Colonic mucosa (tissue), 4 donors: ENCODE measurements around the gene KRT17. TPM values are rescaled to one million over a fixed set of nuclear protein-coding genes. Genes with fewer than 3 reads are reported as not detected.

Experiments
- DNase-seq: peaks from one replicate; pipeline ENCODE4 v3.0.0-alpha.2; 2020
- H3K27ac ChIP-seq: fragments of 200-600 bp; one replicate; pipeline ENCODE4 v1.8.0; 2021
- H3K27me3 ChIP-seq: fragments of 200-600 bp; one replicate; pipeline ENCODE4 v1.8.0; 2021
- H3K36me3 ChIP-seq: fragments of 200-600 bp; one replicate; pipeline ENCODE4 v1.8.0; 2021
- H3K4me1 ChIP-seq: fragments of 200-600 bp; one replicate; pipeline ENCODE4 v1.8.0; 2021; ENCODE audit warnings: mild to moderate bottlenecking
- H3K4me3 ChIP-seq: fragments of 200-600 bp; one replicate; pipeline ENCODE4 v1.8.0; 2021
- H3K9ac ChIP-seq, 2 donors: one replicate each; pipeline ENCODE4 v1.7.0; 2013; ENCODE audit warnings: control low read depth in 2 of 2, low read depth in 2 of 2, low read length in 2 of 2
- H3K9me3 ChIP-seq: fragments of 200-600 bp; one replicate; pipeline ENCODE4 v1.8.0; 2021
- intact Hi-C: fragments of 100-400 bp; cut with DNase I; formaldehyde crosslinking; loops from one replicate; pipeline ENCODE4 v1.14.1; 2022
- total RNA-seq, 2 donors: library from RNA; stranded (reverse); fragmentation: NEBNext Ultra II Directional in 1 of 2; extraction: Animal tissue kit (Norgen Biotek cat#: 25700) in 1 of 2; gene quantifications; one replicate each; pipeline ENCODE4 v1.2.1, GENCODE V29; 2021
- TF ChIP-seq, protein P1 (sequence below): fragments of 200-600 bp; IDR thresholded peaks from one replicate; pipeline ENCODE4 v1.8.0; 2022; ENCODE audit warnings: antibody characterized with exemption, mild to moderate bottlenecking
- donor health status: healthy.
- donor health status: DM: no; HTN: no; CAD: no.
- donor health status: DM: no; HTN: no; CAD: no.

The KRT17 gene
- total RNA-seq, 2 donors from 2014 or later: 1.2 TPM; not detected in 1

DNA sequence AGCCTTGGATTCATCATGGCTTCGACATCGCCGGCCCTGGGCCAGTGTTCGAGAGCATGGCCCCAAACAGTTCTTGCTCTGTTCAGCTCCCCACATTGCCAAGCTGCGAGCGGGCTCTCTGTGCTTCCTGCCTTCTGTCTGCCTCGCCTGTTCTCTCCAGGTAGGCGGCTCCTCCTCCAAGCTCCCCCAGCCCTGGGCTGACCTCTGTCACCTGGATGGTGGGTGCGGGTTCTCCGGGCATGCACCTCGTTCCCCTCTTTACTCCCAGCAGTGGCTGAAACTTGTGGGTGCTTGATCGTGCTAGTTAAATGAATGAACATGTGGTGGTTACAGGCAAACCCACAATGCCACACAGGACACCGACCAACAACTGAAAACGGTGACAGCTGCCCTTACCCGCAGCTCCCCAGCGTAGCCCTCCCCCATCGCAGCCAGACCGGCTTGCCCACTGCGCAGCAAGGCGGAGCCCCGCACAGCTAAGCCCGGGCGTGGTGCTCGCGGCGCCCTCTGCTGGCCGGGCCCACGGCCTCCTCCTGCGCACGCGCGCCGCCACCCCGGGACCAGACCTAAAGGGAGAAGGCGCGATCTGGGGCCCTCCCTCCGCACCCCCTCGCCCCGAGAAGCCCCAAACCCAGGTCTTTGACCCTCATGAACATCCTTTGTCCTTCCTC lies 41.3 kb upstream of the KRT17 start:
- Histone ChIP-seq H3K4me3 (peak overlapping the region; percentile 41), H3K36me3 (no peaks in the 10 kb centered on the region), H3K27ac (peak overlapping the region; percentile 84), H3K9me3 (no peaks in the 10 kb centered on the region), H3K4me1 (no peaks in the 10 kb centered on the region), H3K9ac (peak overlapping the region; percentile 81 to 91), H3K27me3 (no peaks in the 10 kb centered on the region)
- TF ChIP-seq, protein P1, sequence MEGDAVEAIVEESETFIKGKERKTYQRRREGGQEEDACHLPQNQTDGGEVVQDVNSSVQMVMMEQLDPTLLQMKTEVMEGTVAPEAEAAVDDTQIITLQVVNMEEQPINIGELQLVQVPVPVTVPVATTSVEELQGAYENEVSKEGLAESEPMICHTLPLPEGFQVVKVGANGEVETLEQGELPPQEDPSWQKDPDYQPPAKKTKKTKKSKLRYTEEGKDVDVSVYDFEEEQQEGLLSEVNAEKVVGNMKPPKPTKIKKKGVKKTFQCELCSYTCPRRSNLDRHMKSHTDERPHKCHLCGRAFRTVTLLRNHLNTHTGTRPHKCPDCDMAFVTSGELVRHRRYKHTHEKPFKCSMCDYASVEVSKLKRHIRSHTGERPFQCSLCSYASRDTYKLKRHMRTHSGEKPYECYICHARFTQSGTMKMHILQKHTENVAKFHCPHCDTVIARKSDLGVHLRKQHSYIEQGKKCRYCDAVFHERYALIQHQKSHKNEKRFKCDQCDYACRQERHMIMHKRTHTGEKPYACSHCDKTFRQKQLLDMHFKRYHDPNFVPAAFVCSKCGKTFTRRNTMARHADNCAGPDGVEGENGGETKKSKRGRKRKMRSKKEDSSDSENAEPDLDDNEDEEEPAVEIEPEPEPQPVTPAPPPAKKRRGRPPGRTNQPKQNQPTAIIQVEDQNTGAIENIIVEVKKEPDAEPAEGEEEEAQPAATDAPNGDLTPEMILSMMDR: peak; percentile 97
- intact Hi-C loops: no loop called here
- DNase-seq: peak; percentile 92

- Histone ChIP-seq H3K4me3 (peak overlapping the region; percentile 41), H3K4me1 (no peaks in the 10 kb centered on the region), H3K9ac (peak overlapping the region; percentile 81 to 91), H3K36me3 (no peaks in the 10 kb centered on the region), H3K27me3 (no peaks in the 10 kb centered on the region), H3K27ac (no peak overlapping the region), H3K9me3 (no peaks in the 10 kb centered on the region)
- peak; percentile 34 for DNase-seq
- TF ChIP-seq, protein P1: no peak
- intact Hi-C loops: loop anchor here (5.0 kb wide), 2 partner anchors 118 to 863 kb away; no protein-coding TSS in a partner anchor
Observed at GRCh38 chr17:41664587-41665565, 40.5 kb upstream of the KRT17 start.

DNA sequence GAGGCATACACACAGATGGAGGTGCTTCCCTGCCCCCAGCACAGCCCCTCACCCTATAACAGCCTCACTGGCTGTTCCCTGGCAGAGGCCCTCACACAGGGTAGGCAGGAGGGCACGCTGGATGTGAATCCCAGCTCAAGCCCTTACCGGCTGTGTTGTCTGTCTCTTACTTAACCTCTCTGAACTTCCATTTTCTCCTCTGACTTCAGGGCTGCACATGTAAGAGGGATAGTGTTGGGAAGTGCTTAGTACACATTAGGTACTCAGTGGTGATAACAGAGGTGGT lies 39.7 kb upstream of the KRT17 start:
- no peak overlapping the region for H3K9ac ChIP-seq
- H3K36me3 ChIP-seq: no peaks in the 10 kb centered on the region
- H3K4me1 ChIP-seq: no peaks in the 10 kb centered on the region
- no peaks in the 10 kb centered on the region for H3K9me3 ChIP-seq
- intact Hi-C loops: loop anchor here (5.0 kb wide), 2 partner anchors 117 to 862 kb away; no protein-coding TSS in a partner anchor
- H3K27ac ChIP-seq: no peak overlapping the region
- DNase-seq: no peak
- TF ChIP-seq, protein P1: no peak
- no peaks in the 10 kb centered on the region for H3K27me3 ChIP-seq
- no peak overlapping the region for H3K4me3 ChIP-seq

DNA sequence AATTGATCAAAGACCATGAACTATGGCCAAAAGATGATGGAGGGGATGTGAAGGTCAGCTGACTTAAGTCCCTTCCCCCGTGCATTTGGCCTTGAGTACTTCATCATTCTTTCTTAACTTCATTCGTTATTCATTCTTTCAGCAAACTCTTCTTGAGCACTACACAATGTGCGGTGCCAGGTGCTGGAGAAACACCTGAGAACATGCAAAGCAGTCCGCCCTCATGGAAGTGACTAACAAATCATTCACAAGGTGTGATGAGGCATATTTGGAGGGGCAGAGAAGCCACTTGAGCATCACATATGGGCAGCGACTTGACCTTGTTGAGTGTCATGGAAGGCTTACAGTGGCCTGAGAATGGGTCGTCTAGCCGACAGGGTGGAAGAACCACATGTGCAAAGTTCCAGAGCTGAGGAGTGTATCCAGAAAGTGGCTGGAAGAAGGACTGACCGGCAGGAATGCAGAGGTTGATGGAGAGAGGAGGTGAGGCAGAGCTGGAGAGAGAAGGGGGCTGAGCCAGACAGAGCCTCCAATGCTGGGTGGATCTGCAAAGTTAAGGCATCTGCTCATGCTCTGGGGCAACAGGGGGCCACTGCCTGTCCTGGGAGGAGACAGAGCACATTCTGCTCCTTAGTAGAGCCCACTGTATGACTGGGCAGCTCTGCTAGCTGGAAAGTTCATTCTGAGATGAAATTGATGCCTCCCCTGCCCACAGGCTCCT lies 39.2 kb upstream of the KRT17 start:
- Histone ChIP-seq H3K4me1 (no peaks in the 10 kb centered on the region), H3K9me3 (no peaks in the 10 kb centered on the region), H3K4me3 (no peak overlapping the region), H3K9ac (no peak overlapping the region), H3K36me3 (no peaks in the 10 kb centered on the region), H3K27me3 (no peaks in the 10 kb centered on the region), H3K27ac (no peak overlapping the region)
- no peak for DNase-seq
- TF ChIP-seq, protein P1: no peak
- intact Hi-C loops: loop anchor here (5.0 kb wide), 2 partner anchors 116 to 861 kb away; no protein-coding TSS in a partner anchor

- H3K4me1 ChIP-seq: peaks cover 3% of the 10 kb centered on the region
- TF ChIP-seq, protein P1: no peak
- H3K27me3 ChIP-seq: no peaks in the 10 kb centered on the region
- H3K27ac ChIP-seq: no peak overlapping the region
- no peak overlapping the region for H3K9ac ChIP-seq
- H3K36me3 ChIP-seq: no peaks in the 10 kb centered on the region
- no peak overlapping the region for H3K4me3 ChIP-seq
- intact Hi-C loops: loop anchor here (5.0 kb wide), 2 partner anchors 113 to 858 kb away; no protein-coding TSS in a partner anchor
- no peaks in the 10 kb centered on the region for H3K9me3 ChIP-seq
- no peak for DNase-seq
Observed at GRCh38 chr17:41660221-41660711, 35.9 kb upstream of the KRT17 start.
